HEK293T (cell line): ENCODE data around the gene INHBA.

Source experiments
- ARNT ChIP-seq: fragments of 450-650 bp; IDR thresholded peaks from 2 replicates; pipeline ENCODE4 v1.6.1; 2017; ENCODE audit warnings: mild to moderate bottlenecking
- BHLHE40 ChIP-seq: fragments of 450-650 bp; IDR thresholded peaks from 2 replicates; pipeline ENCODE4 v1.6.1; 2016; ENCODE audit warnings: mild to moderate bottlenecking, moderate library complexity, borderline replicate concordance
- ELF4 ChIP-seq: fragments of 450-650 bp; IDR thresholded peaks from 2 replicates; pipeline ENCODE4 v1.6.1; 2017; ENCODE audit warnings: antibody characterized with exemption
- FOXK2 ChIP-seq: fragments of 450-650 bp; IDR thresholded peaks from 2 replicates; pipeline ENCODE4 v1.6.1; 2016; ENCODE audit warnings: mild to moderate bottlenecking
- FOXM1 ChIP-seq: fragments of 450-650 bp; IDR thresholded peaks from 2 replicates; pipeline ENCODE4 v1.6.1; 2017; ENCODE audit warnings: mild to moderate bottlenecking, borderline replicate concordance
- HDGF ChIP-seq: fragments of 450-650 bp; IDR thresholded peaks from 2 replicates; pipeline ENCODE4 v1.6.1; 2017; ENCODE audit warnings: antibody characterized with exemption, borderline replicate concordance
- LEF1 ChIP-seq: fragments of 450-650 bp; IDR thresholded peaks from 2 replicates; pipeline ENCODE4 v1.6.1; 2017; ENCODE audit warnings: mild to moderate bottlenecking, borderline replicate concordance
- SP1 ChIP-seq: fragments of 450-650 bp; IDR thresholded peaks from 2 replicates; pipeline ENCODE4 v1.6.1; 2017
- SUZ12 ChIP-seq: fragments of 450-650 bp; IDR thresholded peaks from 2 replicates; pipeline ENCODE4 v1.6.1; 2016; ENCODE audit warnings: mild to moderate bottlenecking

DNA sequence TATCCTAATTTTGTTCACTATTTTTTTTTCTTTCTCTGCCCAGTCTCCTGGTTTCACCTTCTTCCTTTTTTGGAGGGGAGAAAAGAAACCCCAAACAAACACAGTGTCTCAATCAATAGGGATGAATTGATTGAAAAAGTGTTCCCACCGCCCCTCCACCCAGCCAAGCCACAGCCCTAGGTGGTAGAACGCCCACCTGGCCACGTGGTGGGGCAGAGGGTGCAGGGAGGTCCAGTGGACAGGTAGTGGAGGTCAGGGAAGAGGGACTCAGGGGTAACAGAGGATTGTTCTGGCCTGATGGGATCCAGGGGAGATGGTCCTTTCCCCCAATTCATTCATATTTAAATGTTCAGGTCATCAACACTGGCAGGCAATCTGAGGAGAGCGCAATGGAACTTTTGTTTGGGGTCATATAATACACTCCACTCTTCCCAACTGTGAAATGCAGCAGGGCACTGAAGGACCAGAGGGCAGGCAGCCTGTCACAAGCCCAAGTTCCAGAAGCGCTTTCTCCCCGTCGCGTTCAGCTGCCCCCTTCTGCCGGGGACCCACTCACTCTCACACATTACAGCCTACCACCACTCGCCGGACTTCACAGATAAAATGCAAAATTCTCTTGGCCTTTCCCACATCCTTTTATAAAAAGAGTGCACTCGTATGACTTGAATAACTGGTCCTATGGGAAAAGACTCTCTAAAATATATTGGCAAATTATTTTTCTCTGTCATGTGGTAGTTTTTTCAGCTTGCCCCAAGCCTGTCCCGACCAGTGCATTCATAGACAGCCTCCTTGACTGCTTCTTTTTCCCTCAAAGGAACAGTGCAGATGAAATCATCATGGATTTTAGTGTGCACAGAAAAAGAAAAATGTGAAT is 1.6 kb downstream of the INHBA start:
- no peak for TF ChIP-seq ARNT
- no peak for TF ChIP-seq SP1
- TF ChIP-seq FOXK2 = no peak
- no peak for TF ChIP-seq BHLHE40
- no peak for TF ChIP-seq ELF4
- TF ChIP-seq SUZ12 = no peak
- no peak for TF ChIP-seq LEF1
- no peak for TF ChIP-seq FOXM1
- no peak for TF ChIP-seq HDGF
